HG03139 (cell line): ENCODE results near the gene TRIP13.

Experiments used
- ATAC-seq: cut with Tn5 transposase; IDR thresholded peaks from one replicate; pipeline ENCODE4 v1.9.1; 2021; ENCODE audit not compliant: unreplicated experiment

TRIP13 gene

DNA sequence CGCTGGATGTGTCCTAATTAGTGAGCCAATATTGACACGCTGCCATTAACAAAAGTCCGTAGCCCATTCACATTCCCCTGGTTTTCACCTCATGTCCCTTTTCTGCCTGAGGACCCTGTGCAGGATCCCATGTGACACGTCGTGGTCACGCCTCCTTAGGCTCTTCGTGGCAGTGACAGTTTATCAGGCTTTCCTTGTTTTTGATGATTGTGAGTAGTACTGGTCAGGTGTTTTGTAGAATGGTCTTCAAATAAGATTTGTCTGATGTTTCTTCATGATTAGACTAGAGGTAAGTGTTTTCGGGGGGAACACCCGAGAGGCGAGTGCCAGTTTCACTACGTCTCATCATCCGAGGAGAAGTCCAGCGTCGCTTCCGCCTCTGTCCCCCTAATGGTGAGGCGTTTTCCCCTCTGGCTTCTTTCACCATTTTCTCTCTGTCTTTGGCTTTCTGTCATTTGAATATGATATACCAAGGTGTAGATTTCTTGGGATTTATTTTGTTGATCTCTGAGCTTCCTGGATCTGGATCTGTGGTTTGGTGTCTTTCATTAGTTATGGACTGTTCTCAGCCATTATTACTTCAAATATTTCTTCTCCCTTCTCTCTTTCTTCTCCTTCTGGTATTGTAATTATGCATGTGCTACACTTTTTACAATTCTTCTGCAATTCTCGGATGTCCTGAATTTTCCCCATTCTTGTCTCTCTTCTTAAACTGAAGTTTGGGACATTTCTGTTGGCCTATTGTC lies 57.3 kb downstream of the TRIP13 start:
- no peak for ATAC-seq

DNA sequence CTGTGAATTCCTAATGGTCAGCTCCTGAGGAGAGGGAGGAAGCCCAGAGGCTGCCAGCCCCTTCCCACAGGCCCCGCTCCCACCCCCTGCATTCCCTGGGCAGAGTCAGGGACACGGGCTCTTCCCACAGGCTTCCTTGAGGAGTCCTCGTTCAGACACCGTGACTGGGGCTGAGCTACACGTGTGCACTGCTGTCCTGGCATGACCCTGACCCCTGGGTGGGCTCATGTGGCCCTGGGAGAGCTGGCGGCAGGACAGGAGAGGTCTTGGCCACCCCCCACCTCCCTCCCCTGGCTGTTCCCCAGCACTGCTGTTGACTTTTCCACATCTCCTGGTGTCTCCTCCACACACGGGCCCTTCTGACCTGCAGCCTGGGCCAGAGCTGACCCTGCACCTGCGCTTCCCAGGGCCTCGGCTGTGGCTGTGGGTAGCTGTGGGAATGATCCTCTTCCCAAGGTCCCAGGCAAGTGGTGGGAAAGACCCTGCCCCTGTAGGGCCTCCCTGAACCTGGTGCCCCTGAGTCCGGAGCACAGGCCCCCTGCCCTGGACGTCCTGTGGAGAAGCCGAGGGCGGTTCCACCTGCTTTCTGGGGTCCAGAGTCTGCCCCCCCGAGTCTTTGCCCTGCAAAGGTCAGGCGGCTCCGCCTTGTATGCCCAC lies 59.4 kb downstream of the TRIP13 start:
- no peak for ATAC-seq

DNA sequence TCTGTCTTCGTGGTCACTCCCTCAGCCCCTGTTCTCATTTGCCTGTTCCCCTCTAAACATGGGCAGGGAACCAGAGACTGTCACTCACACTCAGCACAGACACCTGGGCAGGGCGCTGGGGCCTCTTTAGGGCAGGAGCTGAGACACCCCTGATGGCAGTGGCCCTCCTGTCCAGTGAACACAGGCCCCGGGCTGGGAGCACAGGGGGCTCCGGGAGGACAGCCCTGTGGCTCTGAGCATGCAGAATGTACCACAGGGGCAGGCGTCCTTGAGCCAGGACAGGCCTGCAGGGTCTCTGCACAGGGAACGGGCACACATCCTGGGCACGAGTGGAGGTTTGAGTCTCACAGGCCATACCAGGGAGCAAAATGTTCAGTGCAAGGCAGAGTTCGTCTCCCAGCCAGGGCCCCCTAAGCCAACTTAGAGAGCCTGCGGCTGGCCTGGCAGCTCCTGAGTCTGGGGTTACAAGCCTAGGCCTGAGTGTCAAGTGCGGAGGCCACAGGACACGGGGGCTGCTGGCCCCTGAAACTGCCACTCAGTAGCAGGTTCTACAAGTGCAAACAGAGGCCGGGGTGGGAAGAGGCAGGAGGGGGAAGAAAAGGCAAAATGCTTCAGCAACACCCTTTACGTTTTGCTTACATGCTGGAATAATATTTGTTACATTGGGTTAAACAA lies 60.0 kb downstream of the TRIP13 start:
- no peak for ATAC-seq

DNA sequence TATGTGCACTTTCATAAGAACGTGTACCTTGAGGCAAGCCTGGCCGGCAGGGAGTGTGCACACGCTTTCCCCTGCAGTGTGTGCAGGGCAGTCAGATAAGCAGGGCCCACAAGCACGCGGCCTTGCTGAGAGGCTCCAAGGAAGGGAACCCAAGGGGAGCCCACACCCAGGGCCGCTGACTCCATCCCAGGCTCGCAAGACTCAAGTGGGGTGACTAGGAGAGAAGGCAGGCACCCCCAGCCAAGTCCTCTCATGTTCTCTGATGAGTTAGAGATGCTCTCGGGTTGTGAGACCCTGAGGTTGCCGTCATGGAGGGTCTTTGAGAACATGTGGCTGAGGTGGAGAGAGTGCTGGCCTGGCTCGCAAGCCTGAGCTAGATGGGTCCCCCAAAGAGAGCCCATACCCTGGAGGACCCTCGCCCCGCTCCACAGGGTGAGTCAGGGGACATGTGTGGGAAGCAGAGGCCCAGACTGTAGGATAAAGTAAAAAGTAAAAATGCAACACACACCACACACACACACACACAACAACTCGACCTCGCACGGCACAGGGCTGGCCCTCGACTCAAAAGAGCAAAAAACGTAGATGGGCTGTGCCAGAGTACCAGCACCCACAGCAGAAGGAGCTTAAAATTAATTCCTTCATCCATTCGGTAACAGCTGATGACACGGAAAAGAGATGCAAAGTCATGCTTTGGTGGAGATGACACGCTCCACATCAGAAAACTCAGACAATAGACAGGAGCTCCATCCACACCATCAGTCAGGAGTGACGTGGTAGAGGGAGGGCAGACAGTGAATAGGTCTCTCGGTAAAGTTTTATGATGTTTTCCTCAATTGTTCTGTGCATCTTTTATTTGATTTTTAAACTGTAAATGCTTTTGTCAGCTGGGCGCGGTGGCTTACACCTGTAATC lies 61.1 kb downstream of the TRIP13 start:
- ATAC-seq: no peak

DNA sequence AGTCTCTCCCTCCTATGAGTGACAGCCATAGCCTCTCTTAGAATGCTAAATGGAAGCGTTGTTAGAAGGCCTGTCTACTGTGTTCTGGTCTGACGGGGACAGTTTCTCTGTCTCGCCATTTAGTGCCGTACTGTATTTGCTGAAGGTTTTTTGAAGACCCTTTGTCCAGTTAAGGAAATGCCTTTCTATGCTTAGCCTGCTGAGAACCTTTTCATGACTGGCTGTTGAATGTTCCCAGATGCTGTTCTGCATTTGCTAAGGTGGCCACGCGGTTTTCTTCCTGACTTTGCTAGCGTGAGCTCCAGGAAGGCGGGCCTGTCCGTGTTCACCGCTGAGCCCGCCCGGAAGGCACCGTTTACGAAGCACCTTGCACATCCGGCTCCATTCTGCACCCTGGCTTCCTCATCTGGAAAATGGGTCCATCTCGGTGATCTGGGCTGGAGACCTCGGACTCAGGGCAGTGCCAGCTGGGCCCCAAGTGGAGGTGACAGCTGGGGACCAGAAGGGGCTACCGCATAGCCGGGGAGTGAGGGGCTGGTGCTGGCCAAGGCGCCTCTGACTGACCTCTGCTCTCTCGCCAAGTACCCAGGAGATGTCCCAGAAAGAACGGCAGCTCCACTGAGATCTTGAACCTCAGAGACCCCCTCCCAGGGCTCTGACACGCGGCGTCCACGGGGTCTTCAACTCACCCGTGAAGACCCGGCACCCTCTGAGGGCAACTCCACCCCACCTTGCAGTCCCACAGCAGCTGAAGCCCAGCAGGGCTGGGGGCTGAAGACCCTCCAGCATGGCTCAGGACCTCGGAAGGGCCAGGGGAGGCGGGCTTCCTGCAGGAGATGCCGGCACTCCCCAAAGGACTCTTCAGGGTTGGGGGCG lies 63.4 kb downstream of the TRIP13 start:
- no peak for ATAC-seq

DNA sequence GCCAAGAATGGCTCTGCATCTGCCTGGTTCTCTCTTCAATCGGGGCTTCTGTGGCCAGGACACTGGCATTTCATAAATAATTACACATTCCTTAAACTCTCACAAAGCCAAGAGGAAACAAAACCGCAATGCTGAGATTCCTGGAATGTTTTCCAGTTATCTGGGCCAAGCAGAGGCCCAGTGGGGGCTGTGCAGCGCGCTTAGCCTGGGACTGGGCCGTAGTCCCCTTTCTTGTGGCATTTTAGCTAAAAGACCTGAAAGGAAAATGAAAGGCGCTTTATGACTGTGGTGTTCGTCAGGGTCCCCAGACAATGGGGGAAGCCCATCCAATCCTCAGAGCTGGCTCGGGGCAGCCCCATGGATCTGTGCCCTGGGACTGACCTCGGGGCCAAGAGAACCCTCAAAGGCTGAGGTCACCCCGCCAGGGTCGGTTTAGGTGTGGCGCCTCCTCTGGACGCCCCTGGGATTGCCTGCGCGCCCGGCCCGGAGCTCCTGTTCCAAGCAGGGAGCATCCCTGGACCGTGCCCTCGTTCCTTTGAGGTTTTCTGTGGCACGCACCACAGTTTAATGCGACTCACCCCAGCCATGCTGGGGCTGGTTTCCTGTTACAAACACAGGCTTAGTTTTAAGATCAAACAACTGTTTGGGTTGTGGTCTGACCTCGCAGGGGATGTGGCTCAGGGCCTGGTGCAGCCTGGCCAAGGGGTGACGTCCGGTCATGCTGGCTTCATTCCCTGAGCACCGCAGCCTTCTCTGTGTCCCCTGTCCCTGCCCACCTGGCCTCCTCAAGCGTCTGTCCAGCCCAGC lies 64.5 kb downstream of the TRIP13 start:
- peak; percentile 48 for ATAC-seq

DNA sequence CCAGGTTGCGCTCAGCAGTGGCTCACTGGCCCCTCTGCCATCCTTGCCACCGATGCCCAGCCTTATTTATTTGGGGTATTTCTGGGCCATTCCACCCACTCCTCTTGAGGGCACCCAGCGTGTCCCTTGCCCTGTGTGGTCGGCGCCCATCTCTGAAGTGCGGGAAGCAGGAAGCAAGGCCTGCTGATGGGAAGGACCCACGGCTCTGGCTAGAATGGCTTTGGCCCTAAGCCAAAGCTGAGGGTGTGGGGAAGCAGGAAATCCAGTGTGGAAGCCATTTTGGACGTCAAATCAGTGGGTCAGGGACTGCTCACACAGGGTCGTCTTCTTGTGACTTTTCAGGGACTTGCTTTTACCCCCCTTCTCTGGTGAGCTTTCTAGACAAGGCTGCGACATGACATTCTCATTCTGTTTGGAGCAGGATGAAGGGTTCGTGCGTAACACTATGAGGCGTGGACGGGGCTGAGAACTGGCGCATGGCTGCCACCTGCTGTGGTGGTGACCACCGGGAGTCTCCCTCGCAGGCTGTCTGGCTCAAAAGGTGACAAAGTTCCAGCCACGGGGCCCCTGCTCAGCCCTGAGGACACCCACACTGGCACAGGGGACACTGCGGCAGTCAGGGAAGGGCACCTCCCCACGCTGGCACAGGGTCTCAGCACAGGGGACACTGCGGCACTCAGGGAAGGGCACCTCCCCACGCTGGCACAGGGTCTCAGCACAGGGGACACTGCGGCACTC lies 65.2 kb downstream of the TRIP13 start:
- ATAC-seq: no peak

DNA sequence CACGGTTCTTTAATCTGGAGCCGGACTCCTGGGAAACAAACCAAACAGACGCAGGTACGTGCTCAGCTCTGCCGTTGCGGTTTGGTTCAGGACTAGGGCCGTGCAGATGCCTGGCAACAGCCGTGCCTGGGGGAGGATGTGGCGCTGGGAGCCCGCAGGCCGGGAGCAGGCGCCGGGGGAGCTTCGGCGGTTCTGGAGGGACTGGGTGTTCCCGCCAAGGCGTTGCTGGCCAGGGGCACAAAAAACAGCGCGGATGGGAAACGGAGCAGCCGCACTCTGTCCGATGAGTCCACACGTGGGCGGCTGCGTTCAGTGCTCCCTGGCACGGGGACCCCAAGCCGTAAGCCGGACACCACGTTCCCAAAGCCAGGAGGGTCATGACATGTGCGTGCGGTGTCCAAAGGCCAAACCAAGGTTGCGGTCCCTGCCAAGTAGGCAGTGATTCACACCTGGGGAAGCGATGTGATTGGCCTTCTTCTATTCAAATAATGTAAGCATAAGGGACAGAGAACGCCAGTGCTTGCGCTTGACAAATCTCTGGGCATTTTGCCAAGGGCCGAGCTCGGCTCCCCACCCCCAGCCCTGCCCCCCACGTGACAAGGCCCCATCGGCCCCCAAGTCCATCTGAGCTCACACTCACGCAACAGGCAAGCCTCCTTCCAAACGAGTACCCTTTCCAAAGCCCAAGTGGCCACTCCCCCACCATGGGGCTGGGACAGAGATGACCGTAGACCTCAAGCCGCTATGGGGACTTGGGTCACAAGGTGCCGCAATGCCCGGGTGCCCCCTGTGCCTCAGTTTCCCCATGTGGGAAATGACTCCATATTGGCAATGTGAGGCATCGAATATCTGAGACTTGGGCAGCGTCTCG lies 66.3 kb downstream of the TRIP13 start:
- no peak for ATAC-seq

DNA sequence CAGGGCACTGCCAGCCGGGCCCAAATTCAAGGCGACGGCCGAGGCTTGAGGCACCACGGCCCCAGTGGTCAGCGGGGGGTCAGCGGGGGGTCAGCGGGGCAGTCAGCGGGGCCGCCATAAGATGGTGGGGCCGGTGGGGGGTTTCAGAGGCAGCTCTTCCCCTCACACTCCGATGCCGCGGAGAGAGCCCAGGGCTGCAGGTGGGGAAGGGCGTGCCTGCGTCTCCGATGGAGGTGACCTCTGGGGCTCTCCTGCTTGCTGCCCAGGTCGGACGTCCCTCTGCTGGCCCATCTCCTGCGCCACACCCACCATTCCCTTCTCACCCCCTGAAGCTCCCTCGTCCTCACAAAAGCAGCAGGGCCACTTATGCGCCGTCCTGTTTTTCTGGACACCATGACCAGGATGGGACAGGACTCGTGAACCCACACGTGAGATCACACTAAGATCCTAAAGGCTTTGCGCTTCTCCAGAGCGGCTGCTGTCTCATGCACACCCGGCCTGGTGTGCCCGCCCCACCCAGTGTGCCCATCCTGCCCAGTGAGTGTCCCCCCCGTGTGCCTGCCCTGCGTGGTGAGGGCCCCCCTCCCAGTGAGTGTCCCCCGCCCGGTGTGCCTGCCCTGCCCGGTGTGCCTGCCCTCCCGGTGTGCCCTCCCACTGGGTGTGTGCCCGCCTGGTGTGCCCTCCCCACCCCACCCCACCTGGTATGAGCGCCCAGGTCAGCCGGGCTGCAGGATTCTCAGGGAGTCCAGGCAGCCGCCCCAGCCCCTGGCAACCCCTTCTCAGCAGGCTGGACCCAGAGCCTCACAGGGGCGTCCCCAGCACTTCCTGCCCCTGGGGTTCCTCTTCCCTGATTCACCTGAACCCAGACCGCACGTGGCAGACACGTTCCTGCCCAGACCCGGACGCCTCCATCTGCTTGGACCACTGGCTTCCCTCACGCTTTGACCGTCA lies 67.2 kb downstream of the TRIP13 start:
- no peak for ATAC-seq

DNA sequence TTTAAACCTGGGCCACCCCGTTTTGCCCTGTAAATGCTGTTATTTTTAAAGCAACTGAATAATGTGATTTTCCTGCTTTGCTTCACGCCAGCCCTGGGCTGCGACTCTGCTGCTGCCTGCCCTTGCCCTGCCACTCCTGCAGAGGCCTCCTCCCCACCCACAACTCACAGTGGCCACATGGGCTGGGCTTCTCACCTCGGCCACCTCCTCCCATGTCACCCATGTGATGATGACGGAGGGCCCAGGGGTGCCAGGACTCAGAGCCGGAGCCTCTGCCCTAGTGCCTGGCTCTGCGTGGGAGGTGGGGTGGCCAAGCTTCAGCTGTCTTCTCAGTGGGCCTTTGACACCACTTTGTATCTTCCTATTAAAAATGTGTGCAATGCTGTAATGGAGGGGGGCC lies 67.9 kb downstream of the TRIP13 start:
- ATAC-seq: no peak

DNA sequence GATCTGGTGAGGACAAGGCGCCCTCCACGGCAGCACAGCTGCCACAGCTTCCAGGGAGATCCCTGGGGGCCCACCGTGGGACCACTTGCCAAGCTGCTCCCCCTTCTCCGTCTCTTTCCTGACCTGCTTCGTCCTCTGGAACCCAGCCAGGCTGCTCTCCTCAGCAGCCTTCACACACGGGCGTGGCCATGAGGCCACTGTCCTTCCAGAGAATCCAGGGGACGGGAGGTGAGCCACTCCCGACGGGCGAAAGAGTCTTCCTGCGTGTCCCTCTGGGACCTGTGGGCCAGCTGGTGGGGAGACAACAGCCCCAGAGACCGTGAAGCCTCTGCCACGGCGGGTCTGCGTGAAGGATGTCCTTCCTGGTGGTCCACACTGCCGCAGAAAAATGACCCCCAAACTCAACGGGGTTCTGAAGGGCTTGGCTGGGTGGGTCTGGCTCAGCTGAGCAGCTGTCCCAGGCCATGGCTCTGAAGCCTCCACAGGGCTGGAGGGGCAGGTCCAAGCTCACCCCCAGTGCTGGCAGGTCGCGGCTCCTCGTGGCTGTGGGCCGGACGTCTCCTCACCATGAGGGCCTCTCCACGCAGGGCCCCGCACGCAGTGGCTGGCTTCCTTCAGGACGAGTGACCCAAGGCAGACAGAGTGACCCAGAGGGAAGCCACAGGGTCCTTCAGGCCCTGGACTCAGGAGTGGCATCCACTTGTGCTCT lies 68.5 kb downstream of the TRIP13 start:
- no peak for ATAC-seq

DNA sequence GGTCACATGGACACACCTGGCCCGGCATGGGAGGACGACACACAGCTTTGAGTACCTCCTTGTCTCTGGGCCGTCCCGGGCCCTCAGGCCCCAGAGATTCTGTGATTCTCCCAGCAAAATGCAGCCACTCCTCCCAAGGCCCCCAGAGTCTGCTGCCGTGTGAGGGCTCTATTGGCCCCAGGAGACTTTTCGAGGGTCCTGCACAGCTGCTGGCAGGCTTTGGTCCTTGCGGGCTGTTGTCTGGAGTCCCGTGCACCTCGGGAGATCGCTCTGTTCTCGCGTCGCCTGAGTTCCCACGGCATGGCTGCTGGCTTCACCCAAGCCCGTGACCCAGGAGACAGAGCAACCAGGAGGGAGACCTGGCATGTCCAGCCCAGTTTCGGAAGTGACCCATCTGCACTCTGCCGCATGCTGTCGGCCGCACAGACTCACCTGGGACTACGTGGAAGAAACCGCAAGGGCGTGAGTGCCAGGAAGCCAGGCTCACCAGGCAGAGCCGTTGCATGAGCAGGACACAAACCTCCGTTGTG lies 69.1 kb downstream of the TRIP13 start:
- no peak for ATAC-seq

DNA sequence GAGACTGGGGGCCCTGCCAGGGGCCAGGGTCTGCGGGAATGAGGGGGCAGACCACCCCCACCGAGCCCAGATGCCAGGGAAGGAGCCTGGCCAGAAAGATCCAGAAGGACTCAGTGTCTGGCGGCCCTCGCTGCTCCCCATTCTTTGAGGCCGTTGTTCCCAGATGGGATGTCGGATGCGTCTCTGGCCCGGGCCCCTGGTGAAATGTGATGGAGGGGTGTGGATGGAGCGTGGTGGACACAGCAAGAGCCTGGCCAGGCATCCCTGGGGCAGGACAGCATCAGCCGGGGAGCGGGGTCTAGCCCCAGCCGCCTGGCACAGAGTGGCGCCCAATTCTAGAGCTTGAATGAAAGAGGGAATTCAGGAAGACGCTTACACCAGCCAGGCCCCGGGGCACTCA lies 69.7 kb downstream of the TRIP13 start:
- ATAC-seq: no peak

DNA sequence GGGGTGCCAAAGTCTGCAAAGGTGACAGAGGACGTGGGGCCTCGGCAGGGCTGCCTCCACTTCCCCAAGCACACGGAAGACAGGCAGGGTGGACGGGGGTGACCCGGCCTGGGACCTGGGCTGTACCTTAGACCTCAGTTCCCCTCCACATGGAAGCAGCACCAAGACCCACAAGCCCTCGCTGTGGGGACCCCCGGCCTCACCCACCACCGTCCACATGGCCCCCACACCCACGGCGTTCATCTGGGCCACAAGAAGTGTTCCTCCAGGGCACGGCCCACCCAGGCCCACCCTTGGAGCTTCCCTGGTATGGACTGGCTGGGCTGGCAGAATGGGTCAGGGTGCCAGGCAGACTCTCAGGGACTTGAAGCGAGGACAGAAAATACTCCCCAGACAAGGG lies 70.1 kb downstream of the TRIP13 start:
- no peak for ATAC-seq

DNA sequence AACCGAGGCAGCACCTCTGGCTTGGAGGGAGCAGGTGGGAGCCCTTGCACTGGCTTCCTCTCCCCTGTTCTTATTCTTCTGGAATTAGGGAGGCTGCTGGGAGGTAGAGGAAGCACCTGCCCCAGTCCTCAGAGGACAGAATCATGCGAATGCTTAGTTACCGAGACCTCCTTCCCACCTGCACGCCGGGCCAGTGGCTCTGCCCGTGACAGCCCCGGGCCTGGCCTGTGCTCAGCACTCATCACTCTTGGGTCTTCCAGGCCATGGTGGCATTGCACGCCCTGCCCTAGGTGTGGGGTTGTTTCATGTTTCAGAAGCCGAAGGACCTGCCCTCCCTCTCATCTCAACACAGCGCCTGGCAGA lies 70.6 kb downstream of the TRIP13 start:
- no peak for ATAC-seq
